HT-29 (cell line): ENCODE results near the gene PKIG. TPM values are rescaled to one million over a fixed set of nuclear protein-coding genes. Genes with fewer than 3 reads are reported as not detected.
"Not testable (repeated sequence)": the region's sequence is repeated elsewhere in the genome, so short reads cannot be mapped to it uniquely, and the experiment has no call there.

Source experiments
- DNase-seq: peaks from one replicate; pipeline ENCODE4 v3.0.0-alpha.2; 2015; ENCODE audit warnings: low spot score
- total RNA-seq: library from RNA; depleted of rRNA; stranded (reverse); fragments of >200 nt; shearing (Covaris generic); gene quantifications from 2 replicates; pipeline ENCODE4 v1.2.3, GENCODE V29; 2014

Gene PKIG
- total RNA-seq, 1 experiment from 2014 or later: 1.3 TPM

DNA sequence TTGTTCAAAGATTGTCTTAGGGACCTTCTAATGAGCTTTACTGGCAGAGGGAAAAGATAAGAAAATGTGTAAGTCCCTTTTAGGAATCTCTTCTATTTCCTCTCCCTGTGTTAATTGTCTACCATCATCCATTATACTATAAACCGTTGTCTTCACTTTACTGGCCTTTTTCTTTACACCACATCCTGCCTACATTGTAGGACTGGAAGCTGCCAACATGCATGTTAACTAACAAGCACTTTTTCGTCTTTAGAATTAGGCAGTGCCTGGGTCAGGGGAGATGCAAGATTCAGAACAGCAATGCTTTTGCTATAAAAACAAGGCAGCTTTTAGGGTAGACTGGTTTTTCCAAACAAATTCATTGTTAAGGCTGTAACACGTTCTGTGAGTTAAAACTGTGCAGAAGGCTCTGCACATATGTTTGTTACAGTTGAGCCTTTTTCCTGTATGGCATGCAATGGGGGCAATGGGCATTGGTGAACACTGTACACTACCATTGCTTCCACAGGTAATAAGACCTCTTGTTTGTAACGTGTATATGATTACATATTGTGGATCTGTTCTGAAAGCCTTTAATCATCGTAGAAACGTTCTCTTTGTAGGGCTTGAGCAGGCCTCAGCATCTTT, 10.9 kb upstream of the PKIG start:
- DNase-seq: no peak

DNA sequence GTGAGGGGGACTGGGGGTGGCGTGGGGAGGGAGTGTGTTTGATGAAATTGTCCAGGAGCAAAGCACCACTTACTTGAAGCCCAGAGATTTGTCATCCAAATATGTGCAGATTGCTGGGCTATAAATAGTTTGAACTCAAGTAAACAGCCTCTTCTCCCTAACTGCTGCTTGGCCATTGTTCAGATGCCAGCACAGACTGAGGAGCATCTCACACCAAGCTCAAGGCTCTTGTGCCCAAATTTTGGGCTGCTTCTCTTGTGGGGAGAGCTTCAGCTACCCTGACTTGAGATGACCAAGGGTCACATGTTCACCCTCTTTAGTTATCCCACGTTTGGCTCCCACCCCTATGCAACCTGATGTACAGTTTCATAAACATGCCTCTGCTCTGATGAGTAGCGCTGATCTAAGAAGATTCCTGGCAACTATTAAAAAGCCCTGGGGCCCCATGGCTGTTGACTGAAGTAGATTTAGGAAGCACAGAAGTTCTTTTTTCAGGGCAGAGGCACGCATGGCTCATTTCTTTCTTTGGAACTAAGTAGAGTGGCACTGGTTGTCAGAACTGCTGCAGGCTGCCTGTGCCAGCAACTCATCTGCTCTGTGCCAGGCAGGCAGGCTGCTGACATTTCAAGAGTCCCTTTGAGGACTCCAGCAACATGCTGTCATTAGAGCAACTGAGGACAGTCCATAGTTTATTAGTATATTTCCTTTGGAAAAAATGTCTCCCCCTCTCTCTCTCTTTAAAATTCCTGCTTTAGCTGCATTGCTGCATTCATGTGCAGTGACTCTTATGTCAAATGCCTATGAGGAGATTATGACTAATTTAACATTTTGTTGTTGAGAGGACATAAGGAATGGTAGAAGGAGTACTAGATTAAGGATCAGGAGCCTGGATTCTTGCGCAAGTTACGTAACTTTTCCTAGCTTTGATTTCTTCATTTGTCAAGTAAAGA, 9.6 kb upstream of the PKIG start:
- DNase-seq: no peak

DNA sequence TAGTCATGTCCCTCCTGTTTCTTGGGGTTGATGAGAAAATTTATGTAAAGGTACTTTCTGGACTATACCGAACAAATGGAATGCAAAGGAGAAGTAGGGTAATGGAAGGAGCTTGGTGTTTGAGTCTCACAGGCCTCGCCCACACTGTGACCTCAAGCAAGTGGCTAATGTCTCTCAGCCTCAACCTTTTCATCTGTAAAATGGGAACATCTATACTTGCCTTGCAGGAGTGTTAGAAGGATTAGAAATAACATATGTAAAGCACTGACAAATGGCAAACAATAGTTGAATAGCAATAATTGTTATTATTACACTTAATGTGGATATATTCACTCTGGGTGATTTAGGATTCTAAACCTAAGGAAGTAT, 8.9 kb upstream of the PKIG start:
- DNase-seq: no peak

DNA sequence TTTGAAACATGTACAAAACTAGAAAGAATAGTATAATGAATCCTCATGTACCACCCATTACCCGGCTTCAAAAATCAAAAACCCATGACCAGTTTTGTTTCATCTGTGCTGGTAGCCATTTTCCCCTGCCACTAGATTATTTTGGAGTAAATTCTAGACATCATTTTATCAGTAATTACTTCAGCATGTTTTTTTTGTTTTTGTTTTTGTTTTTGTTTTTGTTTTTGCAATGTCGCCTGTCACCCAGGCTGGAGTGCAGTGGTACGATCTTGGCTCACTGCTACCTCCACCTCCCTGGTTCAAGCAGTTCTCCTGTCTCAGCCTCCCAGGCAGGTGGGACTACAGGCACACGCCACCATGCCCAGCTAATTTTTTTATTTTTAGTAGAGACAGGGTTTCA, 8.0 kb upstream of the PKIG start:
- no peak for DNase-seq

DNA sequence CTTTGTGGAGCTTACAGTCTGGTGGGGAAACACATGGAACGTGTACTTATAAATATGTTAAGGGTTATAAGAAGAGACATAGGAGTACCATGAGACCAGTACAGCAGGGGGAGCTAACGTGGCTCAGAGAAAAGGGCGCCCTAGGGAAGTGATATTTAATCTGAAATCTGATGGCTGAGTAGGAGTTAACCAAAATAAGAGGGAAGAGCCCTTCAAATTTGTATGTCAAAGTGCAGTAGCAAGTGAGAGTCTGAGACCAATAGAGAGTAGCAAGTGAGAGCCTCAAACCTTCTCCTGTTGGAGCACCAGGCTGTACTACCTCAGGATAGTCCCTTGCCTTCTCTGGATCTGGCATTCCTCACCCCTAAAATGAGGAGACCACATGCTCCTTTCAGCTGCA, 6.1 kb upstream of the PKIG start:
- peak; percentile 57 for DNase-seq

DNA sequence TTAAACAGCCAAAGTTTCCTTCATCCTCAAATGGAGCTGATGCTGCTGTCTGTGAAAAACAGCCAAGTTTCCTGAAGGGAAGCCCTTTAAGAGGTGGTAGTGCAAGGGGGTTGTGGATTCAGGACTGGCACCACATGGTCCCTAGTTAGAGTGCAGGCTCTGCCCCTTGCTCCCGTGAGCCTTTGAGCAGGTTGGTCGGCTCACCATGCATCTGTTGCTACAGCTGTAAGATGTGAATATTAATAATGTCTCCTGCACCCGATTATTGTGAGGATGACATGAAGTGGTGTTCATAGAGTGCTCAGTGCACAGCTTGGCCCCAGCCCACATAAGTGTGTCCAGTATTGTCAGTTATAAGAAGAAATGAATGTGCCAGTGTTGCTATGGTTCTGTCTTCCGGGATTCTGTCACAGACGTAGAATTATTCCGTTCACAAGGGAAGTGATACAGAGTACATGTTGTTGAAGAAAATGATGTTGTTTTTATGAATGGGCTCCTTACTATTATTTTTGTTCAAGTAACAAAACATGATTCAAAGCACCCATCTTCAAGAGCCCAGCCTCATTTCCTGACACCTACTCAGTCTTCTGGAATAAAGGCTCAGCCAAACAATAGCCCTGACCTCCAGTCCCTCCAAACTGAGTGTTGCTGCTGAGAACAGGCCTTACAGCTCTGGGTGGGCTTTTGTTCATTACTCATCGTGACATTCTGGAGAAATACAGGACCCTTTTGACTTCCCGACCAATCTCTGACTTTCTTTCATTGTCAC, 2.9 kb upstream of the PKIG start:
- no peak for DNase-seq

DNA sequence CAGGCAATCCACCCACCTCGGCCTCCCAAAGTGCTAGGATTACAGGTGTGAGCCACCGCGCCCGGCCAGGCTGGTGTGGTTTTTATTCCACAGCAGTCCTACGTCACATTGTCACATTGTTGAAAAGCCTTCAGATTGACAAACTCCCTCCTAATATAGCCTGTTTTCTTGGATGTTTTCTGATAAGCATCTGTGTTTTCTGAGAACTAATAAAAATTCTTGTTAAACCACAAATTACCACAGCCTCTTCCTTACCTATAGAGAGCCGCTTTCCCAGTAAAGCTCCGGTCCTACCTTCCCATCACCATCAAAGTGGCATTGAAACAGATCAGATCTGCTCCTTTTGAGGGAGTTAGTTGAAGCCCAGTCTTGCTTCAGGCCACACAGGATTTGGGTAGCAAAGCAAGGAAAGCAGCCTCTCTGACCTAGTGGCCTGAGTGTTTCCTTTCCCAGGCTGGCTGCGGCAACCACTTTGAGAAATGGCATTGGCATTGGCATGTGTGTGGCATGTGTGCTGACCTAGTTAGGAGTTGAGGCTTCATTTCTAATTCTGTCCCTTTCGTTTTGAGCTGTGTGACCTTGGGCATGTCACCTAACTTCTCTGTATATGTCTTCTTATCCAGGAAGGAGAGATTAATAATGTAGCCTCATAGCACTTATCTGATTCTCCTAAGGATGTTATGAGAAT, 1.7 kb upstream of the PKIG start:
- peak; percentile 45 for DNase-seq

DNA sequence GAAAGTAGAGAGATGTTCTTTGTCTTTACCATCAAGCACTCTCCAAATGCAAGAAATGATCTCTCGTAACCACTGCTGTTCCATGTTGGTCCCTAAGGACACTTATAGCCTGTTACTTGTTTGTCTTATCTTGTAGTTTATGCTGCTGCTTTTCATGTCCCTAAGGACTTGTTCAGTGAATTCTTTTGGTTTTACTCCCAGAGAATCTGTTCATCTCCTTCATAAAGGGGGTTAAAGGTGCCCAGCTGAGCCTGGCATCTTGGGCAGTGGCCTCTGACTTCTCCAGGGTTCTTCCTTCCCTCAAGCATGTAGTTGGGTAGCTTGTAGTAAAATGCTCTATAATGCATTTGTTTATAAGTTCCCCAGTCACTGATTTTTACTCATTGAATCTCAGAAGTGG, 864 bp upstream of the PKIG start:
- DNase-seq: no peak

DNA sequence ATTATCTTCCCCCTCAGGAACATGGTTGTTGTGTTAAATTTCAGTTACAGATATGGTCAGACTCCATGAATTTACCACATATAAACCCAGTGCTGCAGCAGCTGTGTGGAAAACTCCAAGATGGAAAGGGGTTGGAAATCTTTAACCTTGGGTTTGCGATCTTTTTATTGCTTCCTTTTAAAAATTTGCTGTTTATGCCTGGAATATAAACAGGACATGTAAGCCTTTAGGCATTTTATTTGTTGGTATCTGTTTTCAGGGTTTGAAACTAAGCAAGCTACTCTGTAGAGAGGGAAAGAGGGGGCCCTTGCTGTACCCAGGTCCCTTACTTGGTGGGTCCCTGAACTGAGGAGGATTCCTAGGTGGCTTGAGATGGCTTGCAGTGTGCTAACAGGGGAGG, 778 bp downstream of the PKIG start:
- DNase-seq: no peak

DNA sequence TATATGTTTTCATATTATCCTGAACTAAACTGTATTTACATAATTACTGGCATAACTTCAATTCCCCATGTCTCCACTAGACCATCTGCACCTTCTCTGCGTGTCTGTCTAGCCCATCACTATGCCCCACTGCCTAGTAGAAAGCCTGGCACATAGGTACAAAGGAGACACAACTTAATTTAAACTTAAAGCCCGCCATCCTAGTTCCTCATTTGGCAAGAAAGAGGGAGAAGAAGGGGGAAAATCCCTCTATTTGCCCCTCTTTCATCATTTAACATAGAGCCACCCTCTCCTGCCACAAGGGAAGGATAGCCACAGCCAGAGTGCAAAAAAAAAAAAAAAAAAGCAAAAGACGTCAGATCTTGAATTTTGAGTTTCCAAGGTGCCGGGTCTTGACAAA, 1.8 kb downstream of the PKIG start:
- no peak for DNase-seq

DNA sequence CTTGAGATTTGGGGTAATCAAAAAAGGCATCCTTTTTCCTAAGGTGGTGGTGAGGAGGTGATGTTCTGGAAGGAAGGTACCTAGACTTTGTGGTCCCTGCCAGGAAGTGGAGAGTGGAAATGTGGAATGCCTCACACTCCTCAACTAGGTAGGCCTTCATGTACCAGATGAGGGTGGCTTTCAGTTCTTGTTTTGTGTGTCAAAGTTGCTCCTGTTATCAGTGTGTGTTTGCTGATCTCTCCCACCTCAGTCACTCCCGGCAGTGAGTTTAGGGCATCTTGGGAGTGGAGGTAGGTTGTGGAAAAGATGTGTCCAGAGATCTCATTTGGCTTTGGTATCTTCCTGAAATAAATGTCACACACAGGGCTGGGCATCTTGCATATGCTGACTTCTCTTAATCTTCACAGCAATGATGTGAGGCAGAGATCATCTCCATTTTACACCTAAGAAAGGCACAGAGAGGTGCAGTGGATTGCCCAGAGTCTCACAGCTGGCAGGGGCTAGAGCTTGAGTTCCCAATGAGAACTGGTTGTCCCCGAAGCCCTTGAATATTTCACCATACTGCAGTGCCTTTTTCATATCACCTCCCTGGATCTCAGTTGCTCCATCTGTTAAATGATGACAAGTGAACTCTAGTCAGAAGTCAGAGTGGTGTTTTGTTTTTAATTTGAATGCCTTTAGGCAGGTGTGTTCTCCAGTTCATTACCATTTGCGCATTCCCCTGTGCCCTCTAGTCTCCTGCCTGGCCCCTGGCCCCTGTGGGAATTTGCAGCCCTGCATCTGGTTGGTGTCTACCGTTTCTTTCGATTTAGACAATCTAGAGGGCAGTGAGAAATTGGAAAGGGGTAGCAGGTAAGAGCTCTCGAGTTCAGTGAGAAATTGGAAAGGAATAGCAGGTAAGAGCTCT, 2.9 kb downstream of the PKIG start:
- DNase-seq: no peak

DNA sequence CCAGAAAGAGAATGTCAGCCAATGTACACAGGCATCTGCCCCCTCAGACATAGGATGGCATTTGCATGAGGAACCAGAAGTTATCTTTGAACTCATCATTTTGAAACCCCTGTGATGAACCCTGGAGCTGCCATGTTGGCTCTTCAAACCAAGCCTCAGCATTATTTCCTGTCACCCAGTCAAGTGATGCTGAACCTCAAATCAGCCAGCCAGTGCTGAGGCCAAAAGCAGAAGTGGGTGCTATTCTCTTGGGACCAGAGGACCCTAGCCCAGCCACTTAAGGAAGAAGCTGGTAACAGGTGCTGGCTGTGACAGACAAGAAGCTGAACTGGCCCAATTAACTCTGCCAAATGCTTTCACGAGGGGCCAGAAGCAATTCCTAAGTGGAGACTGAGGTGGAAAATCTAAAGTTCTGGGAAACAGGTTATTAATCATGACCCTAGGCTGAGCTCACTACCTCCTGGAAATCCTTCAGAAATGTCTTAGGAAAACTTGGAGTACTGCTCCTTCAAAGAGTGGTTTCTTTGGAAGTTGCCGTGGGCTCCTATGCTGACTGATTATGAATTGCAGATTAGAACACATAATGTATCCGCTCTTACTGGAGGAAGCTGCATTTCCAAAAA, 4.0 kb downstream of the PKIG start:
- DNase-seq: no peak

DNA sequence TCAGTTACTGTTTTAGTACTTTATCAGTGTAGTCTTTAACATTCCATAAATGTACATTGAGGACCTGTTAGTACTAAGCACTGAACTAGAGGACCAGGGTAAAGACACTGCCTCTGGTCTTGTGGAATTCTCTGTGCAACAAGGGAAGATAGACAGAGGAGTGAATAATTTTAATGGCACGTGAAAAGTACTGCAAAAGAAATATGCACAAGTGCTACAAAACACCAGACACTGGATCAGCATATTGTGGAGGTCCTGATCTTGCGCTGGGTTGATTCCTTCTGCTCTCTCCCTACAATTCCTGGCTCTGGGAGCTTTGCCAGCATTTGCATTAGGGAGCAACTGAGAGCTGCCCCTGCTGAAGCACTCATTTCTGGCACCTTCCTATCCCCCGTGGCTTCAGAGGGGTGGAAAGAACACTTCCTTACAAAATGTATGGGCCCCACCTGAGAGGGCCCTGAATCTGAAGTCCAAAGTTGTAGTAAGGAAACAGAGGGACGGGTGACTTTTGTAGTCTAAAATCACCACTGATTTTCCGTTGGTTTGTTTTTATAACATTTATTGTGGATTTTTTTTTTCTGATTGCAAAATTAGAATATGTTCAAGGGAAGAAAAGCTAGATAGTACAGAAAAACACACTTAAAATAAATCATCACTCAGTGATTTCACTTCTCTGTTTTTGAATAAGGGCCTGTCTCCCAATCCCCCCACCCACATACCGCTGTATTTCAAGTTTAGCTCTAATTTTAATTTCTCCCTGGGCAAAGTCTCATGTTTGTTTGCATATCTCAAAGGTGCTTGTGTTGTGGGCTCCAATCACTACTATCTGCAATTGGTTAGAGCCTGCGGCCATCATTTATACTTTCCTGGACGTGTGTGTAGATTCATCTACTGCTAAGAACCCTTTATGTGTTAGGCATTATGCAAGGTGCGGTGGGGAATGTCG, 4.9 kb downstream of the PKIG start:
- no peak for DNase-seq

DNA sequence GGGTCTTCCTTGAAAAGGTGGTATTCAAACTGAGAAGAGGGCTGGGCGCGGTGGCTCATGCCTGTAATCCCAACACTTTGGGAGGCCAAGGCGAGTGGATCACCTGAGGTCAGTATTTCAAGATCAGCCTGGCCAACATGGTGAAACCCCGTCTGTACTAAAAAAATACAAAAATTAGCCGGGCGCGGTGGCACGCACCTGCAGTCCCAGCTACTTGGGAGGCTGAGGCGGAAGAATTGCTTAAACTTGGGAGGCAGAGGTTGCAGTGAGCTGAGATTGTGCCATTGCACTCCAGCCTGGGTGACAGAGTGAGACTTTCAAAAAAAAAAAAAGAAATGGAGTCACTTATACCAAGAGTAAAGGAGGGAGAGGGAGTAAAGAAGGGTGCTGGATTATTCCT, 5.9 kb downstream of the PKIG start:
- DNase-seq: not testable (repeated sequence)

DNA sequence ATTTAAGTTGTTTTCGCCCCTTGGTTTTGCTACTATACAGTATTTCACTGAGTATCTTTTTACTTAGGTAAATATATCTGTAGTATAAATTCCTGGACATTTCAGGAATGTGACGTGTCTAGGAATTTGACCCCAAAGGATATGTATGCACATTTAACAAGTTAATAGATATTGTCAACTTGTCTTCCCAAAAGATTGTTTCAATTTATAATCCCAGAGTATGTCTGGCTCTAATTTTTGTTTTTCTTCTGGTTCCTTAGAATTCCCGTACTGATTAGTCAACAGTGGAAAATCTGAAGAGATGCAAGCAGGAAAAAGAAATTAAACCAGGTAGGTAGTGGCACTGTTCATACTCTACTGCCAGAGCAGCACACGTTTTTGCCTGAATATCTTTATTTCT, 7.2 kb downstream of the PKIG start:
- no peak for DNase-seq

DNA sequence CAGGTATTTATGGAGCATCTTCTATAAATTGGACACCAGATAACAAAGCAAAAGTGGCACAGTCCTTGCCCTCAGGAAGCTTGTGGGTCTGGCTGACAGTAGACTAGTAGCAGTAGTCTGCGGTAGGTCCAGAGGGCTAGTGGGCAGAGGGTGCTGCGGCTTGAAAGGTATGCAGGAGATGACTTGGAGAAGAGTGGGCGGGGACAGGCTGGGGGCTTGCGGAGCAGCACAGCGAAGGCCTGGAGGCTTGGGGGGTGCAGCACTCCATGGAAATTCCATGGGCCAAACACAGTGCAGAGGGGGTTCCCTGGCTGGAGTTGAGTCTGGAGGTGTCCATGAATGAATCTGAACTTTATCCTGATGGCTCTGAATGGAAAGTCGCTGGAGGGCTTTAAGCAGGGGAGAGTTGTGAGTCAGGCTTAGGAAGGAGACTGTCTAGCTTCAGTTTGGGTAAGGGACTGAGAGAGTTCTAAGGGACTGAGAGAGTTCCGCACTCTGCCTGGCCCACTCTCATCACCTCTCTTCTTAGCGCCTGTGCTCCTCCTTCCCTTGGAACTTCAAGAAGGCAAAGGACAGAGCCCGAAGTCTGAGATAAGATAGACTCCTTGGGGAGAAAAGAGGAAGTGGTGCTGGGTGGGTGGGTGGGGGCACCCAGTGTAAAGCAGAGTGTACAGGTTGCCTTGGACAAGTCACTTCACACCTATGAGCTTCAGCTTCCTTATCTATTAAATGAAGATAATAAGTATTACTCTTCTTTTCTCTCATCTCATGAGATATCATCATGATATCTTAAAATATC, 8.8 kb downstream of the PKIG start:
- DNase-seq: no peak

DNA sequence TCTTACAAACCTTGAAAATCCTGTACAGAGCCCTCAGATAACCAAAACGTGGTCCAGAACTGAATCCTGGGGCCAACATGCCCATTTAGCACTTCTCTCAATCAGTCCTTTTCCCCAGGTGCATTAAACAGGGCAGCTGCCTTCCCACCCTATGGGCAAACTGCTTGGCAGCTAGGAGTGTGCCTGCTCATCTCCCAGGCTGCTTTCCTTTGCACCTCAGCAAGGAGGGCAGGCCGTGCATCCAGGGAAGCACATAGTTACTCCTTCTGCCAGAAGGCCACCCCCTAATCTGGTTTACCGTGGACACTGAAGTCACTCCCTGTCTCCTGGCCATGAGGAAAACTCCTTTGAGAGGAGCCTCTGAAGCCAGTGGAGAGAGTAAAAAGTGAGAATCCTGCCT, 10.0 kb downstream of the PKIG start:
- DNase-seq: no peak

DNA sequence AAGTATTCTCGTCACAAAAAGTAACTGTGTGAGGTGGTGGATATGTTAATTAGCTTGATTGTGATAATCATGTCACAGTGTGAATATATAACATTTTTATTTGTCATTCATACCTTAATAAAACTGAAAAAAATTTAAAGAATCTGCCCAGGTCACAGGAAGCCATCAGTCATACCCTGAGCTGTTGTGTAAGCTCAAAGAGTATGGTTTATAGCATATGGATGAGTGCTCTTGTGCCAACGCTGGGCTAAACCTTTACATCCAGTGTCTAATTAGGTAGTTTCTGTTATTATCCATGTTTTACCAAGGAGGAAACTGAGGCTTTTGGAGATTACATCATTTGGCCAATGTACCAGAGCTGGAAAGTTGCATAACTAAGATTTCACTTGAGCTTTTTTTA, 11.4 kb downstream of the PKIG start:
- no peak for DNase-seq
